ENCODE data around the gene PPP2R2D. TPM values are rescaled to one million over a fixed set of nuclear protein-coding genes. Genes with fewer than 3 reads are reported as not detected.
A peak's percentile ranks its signal among the peaks of the same experiment; 100 is the strongest.

The PPP2R2D gene
- total and polyA plus RNA-seq, 4 donors = 41.4 to 55.9 (median 53.1) TPM

- no peak overlapping the region for H3K27ac ChIP-seq (ENCODE audit: low read depth, low read length)
- DNase-seq (ENCODE audit: low read depth in 4 of 6, low spot score in 6 of 6) = no peak
- H3K4me1 ChIP-seq (ENCODE audit: control insufficient read depth, insufficient read depth, low read length) = peaks cover 6% of the 10 kb centered on the region
- WGBS (ENCODE audit: insufficient coverage) = 90% methylated on average over 4 of the region's 9 CpGs
- H3K36me3 ChIP-seq (ENCODE audit: control insufficient read depth, insufficient read depth, low read length) = peaks cover 56% of the 10 kb centered on the region
- no peaks in the 10 kb centered on the region for H3K27me3 ChIP-seq (ENCODE audit: control insufficient read depth, insufficient read depth, low read length)
- H3K4me3 ChIP-seq (ENCODE audit: low read depth, low read length) = no peak overlapping the region
- H3K9me3 ChIP-seq (ENCODE audit: control insufficient read depth, insufficient read depth, low read length) = no peaks in the 10 kb centered on the region
Measured at GRCh38 chr10:131964298-131964697, 63.5 kb downstream of the PPP2R2D start.

GRCh38 chr10:131968949-131969348, 68.1 kb downstream of the PPP2R2D start:
- no peak for DNase-seq (ENCODE audit: low read depth in 4 of 6, low spot score in 6 of 6)
- Histone ChIP-seq H3K4me1 (ENCODE audit: control insufficient read depth, insufficient read depth, low read length) (peaks cover 11% of the 10 kb centered on the region), H3K4me3 (ENCODE audit: low read depth, low read length) (no peak overlapping the region), H3K9me3 (ENCODE audit: control insufficient read depth, insufficient read depth, low read length) (no peaks in the 10 kb centered on the region), H3K27me3 (ENCODE audit: control insufficient read depth, insufficient read depth, low read length) (no peaks in the 10 kb centered on the region), H3K27ac (ENCODE audit: low read depth, low read length) (no peak overlapping the region), H3K36me3 (ENCODE audit: control insufficient read depth, insufficient read depth, low read length) (peaks cover 59% of the 10 kb centered on the region)
- WGBS (ENCODE audit: insufficient coverage) = 96% methylated on average over 13 of the region's 13 CpGs

- Histone ChIP-seq H3K4me3 (ENCODE audit: low read depth, low read length) (no peak overlapping the region), H3K27me3 (ENCODE audit: control insufficient read depth, insufficient read depth, low read length) (no peaks in the 10 kb centered on the region), H3K36me3 (ENCODE audit: control insufficient read depth, insufficient read depth, low read length) (peaks cover 52% of the 10 kb centered on the region), H3K4me1 (ENCODE audit: control insufficient read depth, insufficient read depth, low read length) (peaks cover 20% of the 10 kb centered on the region), H3K9me3 (ENCODE audit: control insufficient read depth, insufficient read depth, low read length) (no peaks in the 10 kb centered on the region), H3K27ac (ENCODE audit: low read depth, low read length) (no peak overlapping the region)
- no peak for DNase-seq (ENCODE audit: low read depth in 4 of 6, low spot score in 6 of 6)
- WGBS (ENCODE audit: insufficient coverage) = 98% methylated on average over 18 of the region's 18 CpGs
Measured at GRCh38 chr10:131970946-131971345, 70.1 kb downstream of the PPP2R2D start.

GRCh38 chr10:131971591-131971990, 70.8 kb downstream of the PPP2R2D start:
- no peak overlapping the region for H3K27ac ChIP-seq (ENCODE audit: low read depth, low read length)
- no peaks in the 10 kb centered on the region for H3K27me3 ChIP-seq (ENCODE audit: control insufficient read depth, insufficient read depth, low read length)
- DNase-seq (ENCODE audit: low read depth in 4 of 6, low spot score in 6 of 6) = no peak
- whole genome bisulfite sequencing (ENCODE audit: insufficient coverage) = 93% methylated on average over 6 of the region's 7 CpGs
- H3K9me3 ChIP-seq (ENCODE audit: control insufficient read depth, insufficient read depth, low read length) = no peaks in the 10 kb centered on the region
- H3K4me3 ChIP-seq (ENCODE audit: low read depth, low read length) = no peak overlapping the region
- peaks cover 51% of the 10 kb centered on the region for H3K36me3 ChIP-seq (ENCODE audit: control insufficient read depth, insufficient read depth, low read length)
- peaks cover 21% of the 10 kb centered on the region for H3K4me1 ChIP-seq (ENCODE audit: control insufficient read depth, insufficient read depth, low read length)

- no peak overlapping the region for H3K27ac ChIP-seq (ENCODE audit: low read depth, low read length)
- no peaks in the 10 kb centered on the region for H3K9me3 ChIP-seq (ENCODE audit: control insufficient read depth, insufficient read depth, low read length)
- DNase-seq (ENCODE audit: low read depth in 4 of 6, low spot score in 6 of 6) = peak in 1 of 6 donors; percentile 25
- peaks cover 21% of the 10 kb centered on the region for H3K4me1 ChIP-seq (ENCODE audit: control insufficient read depth, insufficient read depth, low read length)
- WGBS (ENCODE audit: insufficient coverage) = 51% methylated on average over 9 of the region's 11 CpGs
- H3K4me3 ChIP-seq (ENCODE audit: low read depth, low read length) = no peak overlapping the region
- H3K27me3 ChIP-seq (ENCODE audit: control insufficient read depth, insufficient read depth, low read length) = no peaks in the 10 kb centered on the region
- H3K36me3 ChIP-seq (ENCODE audit: control insufficient read depth, insufficient read depth, low read length) = peaks cover 52% of the 10 kb centered on the region
Measured at GRCh38 chr10:131972474-131973071, 71.8 kb downstream of the PPP2R2D start.

- 94% methylated on average over 34 of the region's 34 CpGs for WGBS (ENCODE audit: insufficient coverage)
Measured at GRCh38 chr10:131973160-131973951, 72.5 kb downstream of the PPP2R2D start.

GRCh38 chr10:131974034-131974817, 73.4 kb downstream of the PPP2R2D start:
- Histone ChIP-seq H3K9me3 (ENCODE audit: control insufficient read depth, insufficient read depth, low read length) (no peaks in the 10 kb centered on the region), H3K4me3 (ENCODE audit: low read depth, low read length) (no peak overlapping the region), H3K4me1 (ENCODE audit: control insufficient read depth, insufficient read depth, low read length) (peaks cover 23% of the 10 kb centered on the region), H3K27ac (ENCODE audit: low read depth, low read length) (no peak overlapping the region), H3K27me3 (ENCODE audit: control insufficient read depth, insufficient read depth, low read length) (no peaks in the 10 kb centered on the region), H3K36me3 (ENCODE audit: control insufficient read depth, insufficient read depth, low read length) (peaks cover 47% of the 10 kb centered on the region)
- DNase-seq (ENCODE audit: low read depth in 4 of 6, low spot score in 6 of 6) = no peak
- 93% methylated on average over 9 of the region's 14 CpGs for WGBS (ENCODE audit: insufficient coverage)

More at GRCh38 chr10:131973160-131973951, 72.5 kb downstream of the PPP2R2D start:
- no peak overlapping the region for H3K4me3 ChIP-seq (ENCODE audit: low read depth, low read length)
- H3K27me3 ChIP-seq (ENCODE audit: control insufficient read depth, insufficient read depth, low read length) = no peaks in the 10 kb centered on the region
- peaks cover 21% of the 10 kb centered on the region for H3K4me1 ChIP-seq (ENCODE audit: control insufficient read depth, insufficient read depth, low read length)
- H3K36me3 ChIP-seq (ENCODE audit: control insufficient read depth, insufficient read depth, low read length) = peaks cover 52% of the 10 kb centered on the region
- DNase-seq (ENCODE audit: low read depth in 4 of 6, low spot score in 6 of 6) = no peak
- H3K9me3 ChIP-seq (ENCODE audit: control insufficient read depth, insufficient read depth, low read length) = no peaks in the 10 kb centered on the region
- no peak overlapping the region for H3K27ac ChIP-seq (ENCODE audit: low read depth, low read length)

GRCh38 chr10:131975003-131975402, 74.2 kb downstream of the PPP2R2D start:
- H3K9me3 ChIP-seq (ENCODE audit: control insufficient read depth, insufficient read depth, low read length) = no peaks in the 10 kb centered on the region
- peak in 1 of 6 donors; percentile 41 for DNase-seq (ENCODE audit: low read depth in 4 of 6, low spot score in 6 of 6)
- peaks cover 31% of the 10 kb centered on the region for H3K4me1 ChIP-seq (ENCODE audit: control insufficient read depth, insufficient read depth, low read length)
- H3K36me3 ChIP-seq (ENCODE audit: control insufficient read depth, insufficient read depth, low read length) = peaks cover 39% of the 10 kb centered on the region
- no peak overlapping the region for H3K27ac ChIP-seq (ENCODE audit: low read depth, low read length)
- WGBS (ENCODE audit: insufficient coverage) = 33% methylated on average over 1 of the region's 6 CpGs
- H3K27me3 ChIP-seq (ENCODE audit: control insufficient read depth, insufficient read depth, low read length) = no peaks in the 10 kb centered on the region
- no peak overlapping the region for H3K4me3 ChIP-seq (ENCODE audit: low read depth, low read length)

GRCh38 chr10:131975796-131976195, 75.0 kb downstream of the PPP2R2D start:
- H3K27me3 ChIP-seq (ENCODE audit: control insufficient read depth, insufficient read depth, low read length) = no peaks in the 10 kb centered on the region
- H3K36me3 ChIP-seq (ENCODE audit: control insufficient read depth, insufficient read depth, low read length) = peaks cover 32% of the 10 kb centered on the region
- 93% methylated on average over 10 of the region's 10 CpGs for WGBS (ENCODE audit: insufficient coverage)
- DNase-seq (ENCODE audit: low read depth in 4 of 6, low spot score in 6 of 6) = no peak
- H3K9me3 ChIP-seq (ENCODE audit: control insufficient read depth, insufficient read depth, low read length) = no peaks in the 10 kb centered on the region
- peaks cover 39% of the 10 kb centered on the region for H3K4me1 ChIP-seq (ENCODE audit: control insufficient read depth, insufficient read depth, low read length)
- H3K4me3 ChIP-seq (ENCODE audit: low read depth, low read length) = no peak overlapping the region
- H3K27ac ChIP-seq (ENCODE audit: low read depth, low read length) = no peak overlapping the region
